Dedifferentiated amniotic fluid mesenchymal stem cell (primary cell): ENCODE data around the gene POLR3A.

ENCODE experiments used
- DNase-seq: peaks from one replicate; pipeline ENCODE4 v3.0.0-alpha.2; 2016; ENCODE audit errors: extremely low spot score

The POLR3A gene

DNA sequence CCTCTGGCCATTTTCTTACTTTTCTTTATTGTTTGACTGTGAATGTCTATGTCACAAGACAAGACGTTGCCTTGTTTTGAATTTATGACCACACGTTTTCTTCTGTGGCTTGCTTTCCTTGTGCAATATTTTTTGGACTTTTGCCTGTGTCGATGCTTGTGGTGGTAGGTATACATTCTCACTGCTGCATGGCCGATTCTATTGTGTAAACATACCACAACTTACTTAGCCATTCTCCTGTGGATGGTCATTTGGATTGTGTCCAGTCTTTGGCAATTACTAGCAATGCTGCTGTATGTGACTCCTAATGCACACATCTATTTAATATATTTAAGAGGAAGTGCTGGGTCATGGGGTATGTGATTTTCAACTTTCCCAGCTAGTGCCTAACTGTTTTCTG lies 84.8 kb downstream of the POLR3A start:
- DNase-seq: no peak

DNA sequence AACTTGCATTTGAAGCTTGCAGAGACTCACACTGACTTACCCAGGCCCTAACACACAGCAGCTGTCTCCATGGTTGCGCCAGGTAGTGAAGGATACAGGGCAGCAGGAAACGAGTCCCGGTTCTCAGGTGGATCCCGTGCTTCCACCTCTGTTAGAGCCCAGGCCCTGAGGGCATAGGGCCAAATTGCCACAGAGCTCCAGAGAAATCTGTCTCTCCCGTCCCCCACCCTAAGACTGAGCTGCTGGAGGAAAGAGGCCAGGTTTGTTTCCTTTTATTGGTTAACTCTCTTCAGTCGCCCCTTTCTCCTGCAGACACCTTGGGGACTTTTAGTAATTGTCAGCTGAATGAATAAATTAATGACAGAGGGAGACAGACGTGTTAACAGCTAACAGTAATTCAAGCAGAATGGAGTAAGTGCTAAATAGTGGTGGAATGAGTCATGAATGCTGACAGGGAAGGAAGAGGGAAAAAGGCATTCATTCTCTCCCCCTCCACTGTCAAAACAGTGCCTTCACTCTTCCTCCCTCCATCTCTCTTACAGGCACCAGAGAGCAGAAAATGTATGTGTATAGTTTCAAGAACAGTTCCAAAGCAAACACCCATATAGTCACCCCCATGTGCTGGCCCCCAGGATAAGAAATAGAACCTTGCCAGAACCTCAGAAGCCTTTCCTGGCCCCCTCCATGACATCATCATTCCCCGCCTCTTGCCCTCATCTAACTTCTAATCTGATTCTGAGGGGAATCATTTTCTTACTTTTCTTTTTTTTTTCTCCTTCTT lies 86.0 kb downstream of the POLR3A start:
- no peak for DNase-seq

DNA sequence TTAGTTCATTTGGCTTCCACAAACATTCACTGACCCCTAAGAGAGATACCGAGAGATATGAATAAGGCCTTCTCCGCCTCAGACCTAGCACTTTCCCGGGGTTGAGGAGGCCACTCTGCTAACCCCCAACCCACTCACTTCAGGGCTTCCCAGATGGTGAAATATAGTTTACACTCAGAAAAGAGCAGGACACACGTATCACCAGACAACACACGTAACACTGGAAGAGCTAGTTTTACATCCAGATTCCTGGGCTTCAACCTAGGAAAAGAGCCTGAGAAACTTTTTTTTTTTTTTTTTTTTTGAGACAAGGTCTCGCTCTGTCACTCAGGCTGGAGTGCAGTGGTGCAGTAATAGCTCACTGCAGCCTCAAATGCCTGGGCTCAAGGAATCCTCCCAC lies 87.5 kb downstream of the POLR3A start:
- DNase-seq: no peak

DNA sequence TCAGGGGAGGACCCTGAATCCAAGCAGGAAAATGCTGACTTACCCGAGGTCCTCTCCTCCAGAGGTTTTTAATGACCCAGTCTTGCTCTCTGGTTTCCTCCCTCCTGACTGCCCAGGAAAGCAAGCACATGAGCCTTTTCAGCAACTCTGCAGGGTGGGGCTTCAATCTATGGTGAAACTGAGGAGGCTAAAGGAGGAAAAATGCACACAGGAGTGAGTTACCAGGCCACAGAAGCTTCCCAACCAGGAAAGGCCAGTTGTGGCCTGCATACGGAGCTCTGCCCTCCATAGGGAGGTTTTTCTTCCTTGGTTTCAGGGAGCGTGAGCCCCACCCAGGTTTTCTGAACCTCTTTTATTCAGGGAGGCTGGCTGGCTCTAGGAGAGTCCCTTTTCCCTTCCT lies 88.7 kb downstream of the POLR3A start:
- DNase-seq: no peak

DNA sequence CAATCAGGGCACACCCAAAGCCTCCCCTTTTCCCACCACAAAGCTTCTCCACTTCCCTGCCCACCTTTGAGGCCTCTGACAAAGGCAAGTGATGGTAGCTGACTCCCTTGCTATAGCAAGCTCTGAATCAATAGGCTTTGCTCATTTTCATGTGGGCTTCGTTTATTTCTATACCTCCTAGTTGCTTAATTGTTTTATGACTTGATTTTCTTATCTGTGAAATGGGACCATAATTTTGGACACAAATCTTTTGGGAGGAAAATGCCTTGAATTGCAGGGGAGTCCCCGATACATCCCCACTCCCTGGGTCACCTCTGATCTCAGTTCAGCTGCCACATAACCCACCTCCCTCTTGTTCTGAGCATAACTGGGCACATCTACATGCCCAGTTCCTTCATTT lies 89.1 kb downstream of the POLR3A start:
- no peak for DNase-seq

DNA sequence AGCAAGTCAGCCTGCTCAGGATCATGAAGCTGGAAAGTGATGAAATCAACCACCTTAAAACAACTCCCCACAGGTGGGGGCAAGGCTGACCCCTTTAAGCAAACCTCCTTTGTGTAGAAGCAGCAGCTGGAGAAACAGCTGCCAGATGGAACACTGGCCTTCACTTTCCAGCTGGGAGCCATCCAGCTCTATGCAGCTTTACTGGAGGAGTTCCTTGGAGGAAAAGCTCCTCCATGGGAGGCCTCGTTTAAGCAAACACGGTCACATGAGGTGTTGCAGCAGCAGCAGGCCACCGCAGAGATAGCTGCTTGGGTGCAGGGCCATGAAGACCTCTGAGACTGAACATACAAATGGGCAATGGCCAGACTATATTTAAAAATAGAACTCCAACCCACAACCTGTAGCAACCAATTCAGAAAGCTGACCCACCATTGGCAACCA lies 89.7 kb downstream of the POLR3A start:
- no peak for DNase-seq

DNA sequence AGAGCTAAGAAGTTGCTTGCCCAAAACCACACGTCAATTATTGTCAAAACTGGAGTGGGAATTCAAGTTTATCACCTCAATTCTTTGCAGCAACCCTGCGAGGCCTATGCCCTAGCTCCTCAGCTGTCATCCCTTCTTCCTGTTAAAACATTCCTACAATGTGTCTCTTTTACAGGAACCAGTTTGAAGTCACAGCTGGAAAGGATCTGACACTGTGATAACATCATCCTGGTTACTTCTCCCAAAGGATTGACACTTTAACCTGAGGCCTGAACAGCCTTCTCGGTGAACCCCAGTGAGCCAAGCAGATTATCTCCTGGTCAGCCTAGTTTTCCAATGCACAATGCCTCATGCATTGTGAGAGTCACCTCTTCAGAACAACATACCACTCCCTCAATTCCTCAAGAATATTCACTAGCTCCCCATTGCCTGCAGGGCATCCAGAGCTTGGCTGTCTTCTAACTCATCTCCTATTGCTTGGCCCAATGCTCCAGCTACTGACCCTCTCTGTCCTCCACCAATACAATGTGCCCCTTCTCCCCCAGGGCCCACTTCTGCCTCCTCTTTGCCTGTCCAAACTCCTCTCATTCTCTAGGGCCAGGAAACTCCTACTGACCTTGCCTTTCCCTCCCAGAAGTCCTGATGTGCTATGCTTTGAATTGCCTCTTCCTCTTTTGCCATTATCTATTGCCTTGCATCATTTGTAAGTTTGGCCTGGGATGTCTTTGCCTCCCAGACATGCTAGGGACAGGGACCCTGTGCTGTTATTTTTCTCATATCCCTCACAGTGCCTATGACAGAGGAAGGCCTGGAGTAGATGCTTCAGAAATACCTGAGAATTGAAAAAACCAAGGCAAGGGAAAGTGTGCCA lies 92.4 kb downstream of the POLR3A start:
- no peak for DNase-seq

DNA sequence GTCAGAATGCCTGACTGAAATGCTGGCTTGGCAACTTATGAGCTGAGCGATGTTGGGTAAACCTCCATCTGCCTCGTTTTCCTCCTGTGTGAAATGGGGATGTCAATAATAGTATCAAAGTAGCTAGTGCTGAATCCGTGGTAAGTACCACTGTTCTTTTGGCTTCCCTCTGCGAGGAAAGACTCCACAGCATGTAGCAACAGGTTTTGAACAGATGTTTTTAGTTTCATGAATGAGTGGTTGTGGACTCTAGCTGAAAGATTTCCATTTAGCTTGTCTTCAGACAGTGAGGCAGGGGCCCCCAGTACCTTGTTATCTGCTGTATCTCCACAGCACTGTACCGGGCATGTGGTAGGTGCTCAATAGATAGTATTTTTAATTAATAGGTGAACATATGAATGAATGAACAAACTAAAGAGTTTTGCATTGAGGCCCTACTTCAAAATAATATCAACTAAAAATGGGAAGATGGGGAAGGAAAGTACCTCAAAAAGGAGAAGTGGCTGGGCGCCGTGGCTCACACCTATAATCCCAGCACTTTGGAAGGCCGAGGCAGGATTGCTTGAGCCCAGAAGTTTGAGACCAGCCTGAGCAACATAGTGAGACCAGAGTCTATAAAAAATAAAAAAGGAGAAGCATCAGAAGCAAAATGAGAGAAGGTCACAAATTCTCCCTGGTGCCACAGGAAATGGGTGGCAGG lies 97.1 kb downstream of the POLR3A start:
- no peak for DNase-seq

DNA sequence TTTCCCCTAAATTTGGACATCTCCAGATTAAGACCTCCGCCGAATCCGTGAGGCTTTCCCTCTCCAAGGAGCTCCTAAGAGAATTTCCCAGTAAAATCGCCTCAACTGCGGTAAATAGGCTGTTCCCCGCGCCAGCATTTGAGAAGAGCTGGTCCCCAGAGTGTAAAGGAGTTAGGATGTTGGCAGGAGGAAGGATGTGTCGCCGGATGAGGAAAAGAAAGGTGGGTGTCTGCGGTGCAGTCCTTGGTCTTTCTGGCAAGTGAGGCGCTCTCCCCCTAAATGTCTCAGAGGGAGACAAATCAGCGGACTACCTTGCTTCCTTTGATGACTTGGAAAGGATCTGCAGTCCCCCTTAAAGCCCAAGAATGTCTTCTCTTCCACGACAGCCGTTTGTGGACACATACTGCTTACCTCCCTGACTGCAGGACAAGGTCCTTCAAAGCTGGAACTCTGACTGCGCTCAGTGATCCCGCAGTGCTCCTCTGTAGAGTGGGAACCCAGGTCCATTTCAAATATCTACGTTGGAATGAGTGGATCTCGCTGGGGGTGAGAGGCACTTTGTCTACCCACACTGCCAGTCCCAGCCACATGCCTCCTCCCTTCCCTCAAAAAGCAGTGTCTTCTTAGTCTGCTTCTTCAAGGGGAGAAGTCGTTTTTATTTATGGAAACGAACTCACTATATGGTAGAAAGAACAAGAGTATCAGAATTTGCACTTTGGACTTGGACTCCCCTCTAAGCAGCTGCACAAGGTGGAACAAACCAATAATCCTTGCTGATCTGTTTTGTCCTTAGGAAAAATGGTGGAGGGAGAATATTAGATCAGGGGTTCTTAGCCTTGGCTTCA lies 101.7 kb downstream of the POLR3A start:
- no peak for DNase-seq

DNA sequence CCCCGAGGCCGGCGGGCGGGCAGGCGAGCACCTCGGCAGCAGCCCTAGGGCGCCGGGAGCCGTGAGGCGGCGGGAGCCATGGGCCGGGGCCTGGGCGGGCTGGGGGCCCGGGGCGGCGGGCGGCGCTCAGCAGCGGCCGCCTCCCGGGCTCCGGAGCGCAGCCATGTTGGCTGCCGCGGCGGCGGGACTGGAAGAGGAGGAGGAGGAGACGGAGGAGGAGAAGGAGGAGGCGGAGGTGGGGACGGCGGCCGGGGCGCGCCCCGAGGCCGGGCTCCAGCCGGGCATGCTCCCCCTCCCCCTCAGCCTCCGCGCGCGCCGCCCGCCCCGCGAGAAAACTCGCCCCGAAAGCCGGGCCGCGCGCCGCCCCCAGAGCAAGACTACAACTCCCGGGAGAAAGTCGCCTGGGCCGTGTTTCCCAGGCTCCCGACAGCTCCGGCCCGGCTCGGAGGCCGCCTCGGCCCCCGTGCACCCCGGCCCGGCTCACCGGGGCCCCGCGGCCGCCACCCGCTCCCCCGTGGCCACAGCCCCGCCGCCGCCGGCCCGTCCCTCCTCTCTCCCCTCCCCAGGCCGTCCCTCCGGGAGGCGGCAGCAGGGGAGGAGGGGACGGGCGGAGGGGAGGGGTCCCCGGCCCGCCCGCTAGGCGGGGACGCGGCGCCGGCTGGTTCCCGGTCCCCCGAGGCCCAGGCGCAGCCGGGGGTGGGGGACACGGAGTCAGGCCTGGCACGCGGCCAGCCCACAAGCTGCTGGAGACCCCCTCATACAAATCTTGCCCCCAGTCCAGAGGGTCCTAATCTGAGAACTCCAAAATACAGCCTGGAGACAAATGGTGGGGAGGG lies 102.5 kb downstream of the POLR3A start, which contains the start of gene DLG5:
TSS of gene DLG5 (minus strand) at position 190 of the 836 bp plus-strand sequence. CDS start 235 bp downstream, outside the sequence.
- peak; percentile 43 for DNase-seq

DNA sequence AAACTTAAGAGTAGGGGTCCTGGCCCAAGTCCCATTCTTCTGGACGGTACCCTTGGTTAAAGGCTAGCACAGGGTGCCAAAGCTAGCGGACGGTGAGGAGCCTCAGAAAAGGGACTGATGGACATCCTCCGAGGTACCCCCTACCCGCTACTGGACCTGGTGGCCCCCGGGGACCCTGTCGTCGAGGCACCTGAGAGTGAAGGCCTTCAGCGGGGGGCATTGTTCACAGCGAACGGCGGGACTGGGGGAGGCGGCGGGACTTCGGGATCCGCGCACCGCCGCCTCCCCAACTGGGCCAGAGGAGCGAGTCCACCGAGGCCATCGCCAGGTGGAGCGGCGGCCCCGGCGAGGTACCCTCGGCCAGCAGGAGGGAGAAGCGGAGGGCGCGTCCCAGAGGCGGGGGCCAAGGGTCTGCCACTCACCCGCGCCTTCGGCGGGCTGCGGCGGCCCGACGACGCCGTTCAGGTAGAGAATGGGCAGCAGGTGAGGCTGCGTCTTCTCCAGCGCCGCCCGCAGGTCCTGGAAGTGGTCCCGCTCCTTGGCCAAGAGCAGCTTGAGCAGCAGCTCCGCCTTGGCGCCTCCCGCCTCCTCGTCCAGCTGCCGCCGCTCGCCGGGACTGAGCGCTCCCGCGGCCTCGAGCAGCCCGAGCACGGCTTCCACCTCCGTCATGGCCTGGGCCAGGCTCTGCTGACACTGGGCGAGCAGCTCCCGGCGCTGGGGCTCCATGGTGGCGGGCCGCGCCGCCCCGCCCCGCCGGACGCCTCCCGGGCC lies 103.3 kb downstream of the POLR3A start:
- DNase-seq: no peak

DNA sequence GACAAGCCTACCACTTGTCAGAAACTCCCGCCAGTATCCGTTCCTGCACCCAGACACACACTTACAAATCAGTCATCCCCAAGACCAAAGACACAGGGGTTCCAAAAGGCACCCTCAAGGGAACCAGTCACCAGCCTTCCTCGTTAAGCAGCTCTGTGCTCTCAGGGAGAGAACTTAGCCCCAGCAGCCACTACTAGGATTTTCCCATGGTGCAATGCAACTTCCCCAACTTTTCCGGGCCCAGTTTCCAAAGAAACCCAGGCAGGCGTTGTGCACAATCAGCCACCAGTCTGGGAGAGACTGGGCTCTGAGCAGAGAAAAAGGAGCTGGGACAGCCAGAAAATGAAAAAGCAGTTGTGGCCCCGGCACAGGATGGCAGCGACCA lies 103.9 kb downstream of the POLR3A start:
- DNase-seq: peak; percentile 31

DNA sequence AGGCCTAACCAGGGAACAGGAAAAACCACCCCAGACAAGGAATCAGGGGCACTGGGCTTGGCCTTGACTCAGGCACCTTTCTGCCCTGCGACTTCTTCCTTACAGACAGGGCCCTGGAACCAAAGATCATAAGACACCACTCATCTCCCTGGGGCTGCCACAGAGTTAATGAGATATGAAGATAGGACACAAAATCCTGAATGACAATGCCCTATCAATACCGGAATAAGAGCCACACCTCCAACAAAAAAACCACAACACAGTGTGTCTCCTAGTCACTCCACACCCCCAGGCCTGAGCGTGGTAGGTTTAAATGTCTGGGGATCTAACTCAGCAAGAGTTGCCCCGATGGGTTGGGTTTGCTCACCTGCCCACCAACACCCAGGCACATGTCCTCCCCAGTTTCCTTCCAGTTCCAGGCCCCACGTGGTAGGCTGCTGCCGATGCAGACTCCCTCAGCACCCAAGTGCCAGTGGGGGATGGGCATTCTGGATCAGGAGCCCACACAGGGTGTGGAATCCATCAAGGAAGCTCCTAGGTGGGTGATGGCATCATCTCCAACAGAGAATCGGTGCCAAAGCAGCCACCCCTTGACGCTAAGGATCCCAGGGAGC lies 106.6 kb downstream of the POLR3A start:
- DNase-seq: no peak

DNA sequence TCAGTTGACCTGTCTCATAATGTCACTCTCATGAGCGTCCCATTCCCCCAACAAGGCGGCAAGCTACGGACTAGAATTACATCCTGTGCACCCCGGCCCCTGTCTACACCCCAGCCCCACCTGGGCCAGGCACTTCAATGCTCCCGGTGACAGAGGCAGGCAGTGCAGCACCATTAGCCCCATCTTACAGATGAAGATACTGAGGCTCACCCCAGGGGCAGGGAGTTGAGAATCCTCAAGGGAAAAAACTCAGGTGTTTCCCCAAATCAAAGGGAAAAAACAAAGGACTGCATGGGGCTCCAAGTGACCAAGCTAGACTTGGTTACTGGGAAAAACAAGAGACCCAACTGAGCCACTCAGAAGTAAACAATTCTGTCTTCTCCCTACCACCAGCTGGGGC lies 107.3 kb downstream of the POLR3A start:
- no peak for DNase-seq

DNA sequence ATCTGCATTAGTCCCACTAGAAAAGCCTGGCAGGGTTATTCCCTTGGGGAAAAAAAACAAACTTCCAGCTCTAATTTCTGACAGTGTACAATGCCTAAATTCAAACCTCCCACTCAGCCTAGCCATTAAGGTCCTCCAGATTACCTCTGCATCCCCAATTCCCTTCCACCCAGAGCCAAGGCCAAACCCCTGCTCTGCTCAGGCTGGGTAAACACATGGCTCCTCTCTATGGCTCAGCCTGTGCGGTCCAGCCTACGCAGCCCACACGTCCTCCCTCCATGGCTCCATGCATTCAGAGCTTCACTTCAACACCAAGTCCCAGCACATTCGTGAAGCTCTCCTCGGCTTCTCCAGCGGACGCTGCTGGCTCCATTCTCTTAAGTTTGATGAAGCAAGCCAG lies 107.9 kb downstream of the POLR3A start:
- no peak for DNase-seq

DNA sequence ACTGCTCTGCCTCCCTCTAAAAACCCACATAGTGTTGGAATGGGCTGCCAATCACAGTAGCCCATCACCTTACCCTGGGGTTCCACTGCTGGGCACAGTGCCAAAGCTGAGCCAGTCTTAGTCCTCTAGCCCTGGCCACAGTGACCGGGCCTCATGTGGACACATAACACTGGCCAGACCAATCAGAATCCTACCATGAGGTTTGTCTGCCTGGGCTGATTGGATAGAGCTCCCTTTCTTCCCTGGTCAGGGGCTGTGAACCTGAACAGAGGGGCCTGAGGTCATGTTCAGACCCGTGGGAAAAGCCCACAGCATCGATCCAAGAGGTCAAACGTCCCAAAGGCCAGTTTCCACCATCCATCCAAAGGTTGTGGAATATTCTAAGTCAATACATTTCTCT lies 108.8 kb downstream of the POLR3A start:
- DNase-seq: no peak

DNA sequence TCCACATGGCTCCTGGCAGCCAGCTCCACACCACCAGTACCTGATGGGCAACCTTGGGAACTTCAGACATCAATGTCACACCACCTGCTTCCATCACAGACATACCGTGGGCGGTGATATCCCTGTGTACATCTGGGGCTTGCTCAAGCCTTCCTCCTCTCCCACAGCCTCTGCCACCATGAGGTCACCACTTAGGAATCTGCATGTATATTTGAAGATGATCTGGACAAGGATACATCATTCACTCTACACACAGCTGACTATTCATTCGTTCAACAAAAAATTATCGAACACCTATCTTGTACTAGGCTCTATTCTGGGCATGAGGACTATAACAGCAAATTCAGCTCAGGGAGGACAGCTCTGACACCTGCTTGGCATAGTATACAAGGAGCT lies 109.6 kb downstream of the POLR3A start:
- no peak for DNase-seq
